Activated T-cell treated with anti-CD3 and anti-CD28 coated beads, Interleukin-2, amount 50 U/mL, for 24 hours (primary cell): ENCODE measurements around the gene VWCE.
"Not testable (repeated sequence)": the region's sequence is repeated elsewhere in the genome, so short reads cannot be mapped to it uniquely, and the experiment has no call there.

ENCODE experiments used
- DNase-seq: peaks from one replicate; pipeline ENCODE4 v3.0.0-alpha.2; 2020
- H3K27ac Mint-ChIP-seq: 2 replicates; pipeline ENCODE4 v1.8.0; 2020; ENCODE audit warnings: mild to moderate bottlenecking, mixed read lengths
- H3K27me3 Mint-ChIP-seq: 2 replicates; pipeline ENCODE4 v1.8.0; 2020; ENCODE audit warnings: mixed read lengths
- H3K36me3 Mint-ChIP-seq: 2 replicates; pipeline ENCODE4 v1.8.0; 2020; ENCODE audit warnings: low read depth, mixed read lengths
- H3K4me1 Mint-ChIP-seq: 2 replicates; pipeline ENCODE4 v1.8.0; 2020; ENCODE audit warnings: low read depth, mixed read lengths
- H3K4me3 Mint-ChIP-seq: 2 replicates; pipeline ENCODE4 v1.8.0; 2020; ENCODE audit warnings: mild to moderate bottlenecking, moderate library complexity, mixed read lengths
- H3K9me3 Mint-ChIP-seq: 2 replicates; pipeline ENCODE4 v1.8.0; 2020; ENCODE audit warnings: mixed read lengths

Gene VWCE

DNA sequence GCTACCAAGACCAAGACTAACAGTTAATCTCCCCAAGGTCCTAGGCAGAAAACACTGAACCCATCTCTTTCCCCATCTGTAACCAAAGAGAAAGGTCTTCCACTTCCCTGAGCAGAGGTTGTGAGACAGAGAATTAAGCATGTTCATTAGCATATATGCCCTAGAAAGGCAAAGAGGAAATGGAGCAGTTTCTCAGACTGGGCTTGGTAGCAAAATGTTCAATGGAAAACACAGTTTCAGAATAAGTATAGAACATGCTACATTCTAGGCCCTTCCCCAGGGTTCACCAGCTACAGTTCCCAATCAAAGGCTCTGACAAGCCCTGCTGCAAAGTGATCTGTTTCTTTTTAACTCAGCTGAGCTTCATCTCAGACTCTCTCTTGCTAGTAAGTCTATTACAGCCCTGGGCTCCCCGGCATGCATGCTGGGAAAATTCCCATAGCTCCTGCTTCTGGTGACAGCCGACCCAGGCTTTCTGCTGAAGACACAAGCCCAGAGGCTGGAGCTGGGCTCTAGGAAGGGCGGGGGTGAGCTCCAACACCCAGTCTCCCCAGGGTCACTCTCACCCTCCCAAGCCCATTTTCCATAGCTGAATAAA lies 62.5 kb downstream of the VWCE start:
- H3K27me3 Mint-ChIP-seq, DNase-seq: not testable (repeated sequence)

DNA sequence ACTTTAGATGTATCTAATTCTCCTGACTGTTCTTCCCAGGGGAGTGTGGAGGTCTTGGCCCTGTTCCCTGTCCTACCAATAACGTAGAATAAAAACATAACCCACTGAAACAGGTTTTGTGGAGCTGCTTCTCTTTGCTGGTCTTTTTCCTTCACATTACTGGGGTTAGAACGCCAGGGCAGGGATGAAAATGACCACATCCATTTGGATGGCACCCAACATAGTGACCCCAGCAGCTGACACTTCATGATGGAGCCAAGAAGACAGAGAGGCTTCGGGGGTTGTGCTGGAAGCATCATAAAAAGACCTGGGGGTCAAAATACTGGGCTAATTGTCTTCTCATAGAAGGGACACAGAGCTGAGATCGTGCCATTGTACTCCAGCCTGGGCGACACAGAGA lies 63.5 kb downstream of the VWCE start:
- H3K36me3 Mint-ChIP-seq, H3K4me3 Mint-ChIP-seq, H3K4me1 Mint-ChIP-seq, H3K27me3 Mint-ChIP-seq, DNase-seq, H3K9me3 Mint-ChIP-seq, H3K27ac Mint-ChIP-seq: not testable (repeated sequence)

More for the DNA sequence above, 62.5 kb downstream of the VWCE start:
- not testable (repeated sequence) for H3K4me1 Mint-ChIP-seq, H3K9me3 Mint-ChIP-seq, H3K4me3 Mint-ChIP-seq, H3K36me3 Mint-ChIP-seq, H3K27ac Mint-ChIP-seq

DNA sequence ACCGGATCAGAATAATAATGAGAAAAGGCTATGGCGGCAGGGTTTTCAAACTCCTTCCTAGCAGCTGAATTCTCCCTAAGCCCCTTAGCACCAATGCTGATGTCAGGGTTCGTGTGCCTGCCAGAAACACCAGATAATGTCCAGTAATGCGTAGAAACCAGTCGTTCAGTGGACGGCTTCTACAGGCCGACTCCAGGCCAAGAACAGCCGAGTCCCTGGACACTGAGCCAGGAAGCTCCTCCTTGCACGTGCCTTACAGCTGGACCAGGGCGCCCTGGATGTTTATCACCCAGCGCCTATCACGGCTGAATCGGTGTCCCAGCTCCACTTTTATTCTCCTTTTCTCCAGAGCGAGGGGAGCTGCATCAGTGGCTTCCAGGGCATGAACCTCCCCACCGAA lies 64.1 kb downstream of the VWCE start:
- H3K36me3 Mint-ChIP-seq, H3K27me3 Mint-ChIP-seq, H3K4me1 Mint-ChIP-seq, DNase-seq, H3K9me3 Mint-ChIP-seq, H3K4me3 Mint-ChIP-seq, H3K27ac Mint-ChIP-seq: not testable (repeated sequence)

DNA sequence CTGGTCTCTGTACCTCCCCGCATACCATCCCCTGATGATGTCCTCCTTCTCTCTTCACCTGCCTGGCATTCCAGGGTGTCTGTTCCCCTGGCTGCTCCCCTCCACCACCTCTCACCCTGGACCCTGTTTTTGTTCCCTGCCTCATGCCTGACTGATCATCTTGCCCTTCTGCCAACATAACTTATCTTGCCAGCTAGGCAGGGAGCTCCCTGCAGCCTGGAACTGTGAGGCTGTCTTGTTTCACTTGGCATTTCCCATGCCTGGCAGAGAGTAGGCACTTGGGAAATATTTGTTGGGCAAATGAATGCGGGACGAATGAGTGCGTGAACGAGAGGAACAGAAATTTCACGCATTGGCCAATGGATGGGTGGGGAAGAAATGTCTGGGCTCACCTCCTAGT lies 65.7 kb downstream of the VWCE start:
- H3K36me3 Mint-ChIP-seq, H3K4me3 Mint-ChIP-seq, DNase-seq, H3K27me3 Mint-ChIP-seq, H3K27ac Mint-ChIP-seq, H3K9me3 Mint-ChIP-seq, H3K4me1 Mint-ChIP-seq: not testable (repeated sequence)

DNA sequence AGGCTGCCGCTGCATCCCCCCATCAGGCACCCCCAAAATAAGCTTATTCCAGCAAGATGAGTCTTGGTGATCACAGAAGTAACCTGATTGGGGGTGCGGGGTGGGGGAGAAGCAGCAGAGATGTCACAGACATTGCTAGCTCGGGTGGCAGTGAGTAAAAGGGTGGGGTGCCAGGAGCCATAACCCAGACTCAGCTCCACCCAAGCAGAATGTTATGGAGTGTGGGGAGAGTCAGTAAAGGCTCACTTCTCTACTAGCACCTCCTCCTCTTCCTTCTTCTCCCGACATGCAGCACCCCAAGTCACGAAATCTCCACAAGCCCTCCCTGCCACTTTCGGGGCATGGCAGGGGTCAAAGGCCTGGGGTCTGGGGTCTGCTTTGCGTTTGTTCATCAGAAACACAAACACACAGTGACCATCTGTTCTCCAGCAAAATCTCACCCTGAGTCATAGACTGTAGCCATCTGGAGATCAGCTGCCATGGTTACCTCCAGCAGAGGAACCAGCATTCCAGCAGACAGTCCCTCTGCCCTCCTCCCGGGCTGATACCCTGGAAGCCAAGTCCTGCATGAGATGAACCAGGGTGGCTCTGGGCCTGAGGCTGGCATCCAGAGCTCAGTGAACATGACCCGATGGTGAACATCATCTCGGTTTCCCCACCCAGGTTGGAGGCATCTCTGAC lies 68.5 kb downstream of the VWCE start:
- not testable (repeated sequence) for H3K27me3 Mint-ChIP-seq, H3K4me1 Mint-ChIP-seq, H3K27ac Mint-ChIP-seq, H3K4me3 Mint-ChIP-seq, H3K9me3 Mint-ChIP-seq, H3K36me3 Mint-ChIP-seq, DNase-seq

DNA sequence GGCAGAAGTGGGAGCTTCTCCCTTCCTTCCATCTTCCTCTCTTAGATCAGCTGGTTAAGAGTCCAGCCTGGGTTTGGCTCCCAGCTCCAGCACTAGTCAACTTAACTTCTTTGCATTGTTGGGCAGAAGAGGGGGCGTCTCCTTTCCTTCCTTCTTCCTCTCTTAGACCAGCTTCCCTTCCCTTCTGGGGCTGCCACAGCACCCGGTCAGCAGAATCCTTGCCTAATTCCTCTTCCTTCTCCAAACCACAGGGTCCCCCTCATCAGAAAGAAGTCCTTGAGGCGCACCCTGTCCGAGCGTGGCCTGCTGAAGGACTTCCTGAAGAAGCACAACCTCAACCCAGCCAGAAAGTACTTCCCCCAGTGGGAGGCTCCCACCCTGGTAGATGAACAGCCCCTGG lies 72.4 kb downstream of the VWCE start:
- H3K4me3 Mint-ChIP-seq, H3K36me3 Mint-ChIP-seq, H3K4me1 Mint-ChIP-seq, H3K9me3 Mint-ChIP-seq, H3K27ac Mint-ChIP-seq, DNase-seq, H3K27me3 Mint-ChIP-seq: not testable (repeated sequence)

DNA sequence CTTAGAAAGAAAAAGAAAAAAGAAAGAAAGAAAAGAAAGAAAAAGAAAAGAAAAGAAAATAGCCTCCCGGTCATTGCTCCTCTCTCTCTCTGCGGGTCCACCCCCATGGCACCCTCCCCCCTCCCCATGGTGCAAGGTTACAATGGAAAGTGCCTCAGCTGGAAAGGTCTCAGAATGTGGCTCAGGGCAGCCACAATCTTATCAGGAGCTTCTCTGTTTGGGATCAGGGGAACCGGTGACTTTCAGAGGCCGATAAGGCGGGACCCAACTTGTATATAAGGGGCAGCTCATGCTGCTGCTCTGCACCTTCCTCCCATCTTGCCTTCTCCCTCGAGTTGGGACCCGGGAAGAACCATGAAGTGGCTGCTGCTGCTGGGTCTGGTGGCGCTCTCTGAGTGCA lies 73.1 kb downstream of the VWCE start, which contains the start of gene PGA4:
TSS of gene PGA4 (plus strand) at position 301 of the 400 bp plus-strand sequence. CDS start at position 355, 54 bp downstream.
- not testable (repeated sequence) for H3K36me3 Mint-ChIP-seq, DNase-seq, H3K4me1 Mint-ChIP-seq, H3K9me3 Mint-ChIP-seq, H3K27me3 Mint-ChIP-seq, H3K27ac Mint-ChIP-seq, H3K4me3 Mint-ChIP-seq

DNA sequence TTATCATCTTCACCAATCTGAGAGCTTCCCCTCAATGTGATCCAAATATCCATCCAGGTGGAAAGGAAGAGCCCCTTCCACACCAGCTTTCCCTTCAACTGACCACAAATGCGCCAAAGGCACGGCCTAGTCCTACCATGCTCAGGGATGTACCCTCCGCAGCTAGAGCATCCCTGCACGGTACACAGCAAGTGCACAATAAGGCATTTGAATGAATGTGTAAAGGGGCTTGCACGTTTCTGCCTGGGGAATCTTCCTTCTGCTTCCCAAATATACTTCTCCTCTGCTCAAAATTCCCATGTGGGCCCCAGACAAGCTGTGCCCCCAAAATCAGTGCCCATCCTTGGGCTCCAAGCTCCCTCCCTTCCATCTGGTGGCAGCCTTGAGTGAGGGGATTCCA lies 76.1 kb downstream of the VWCE start:
- H3K36me3 Mint-ChIP-seq, H3K4me3 Mint-ChIP-seq, H3K9me3 Mint-ChIP-seq, H3K27ac Mint-ChIP-seq, H3K4me1 Mint-ChIP-seq, DNase-seq, H3K27me3 Mint-ChIP-seq: not testable (repeated sequence)

DNA sequence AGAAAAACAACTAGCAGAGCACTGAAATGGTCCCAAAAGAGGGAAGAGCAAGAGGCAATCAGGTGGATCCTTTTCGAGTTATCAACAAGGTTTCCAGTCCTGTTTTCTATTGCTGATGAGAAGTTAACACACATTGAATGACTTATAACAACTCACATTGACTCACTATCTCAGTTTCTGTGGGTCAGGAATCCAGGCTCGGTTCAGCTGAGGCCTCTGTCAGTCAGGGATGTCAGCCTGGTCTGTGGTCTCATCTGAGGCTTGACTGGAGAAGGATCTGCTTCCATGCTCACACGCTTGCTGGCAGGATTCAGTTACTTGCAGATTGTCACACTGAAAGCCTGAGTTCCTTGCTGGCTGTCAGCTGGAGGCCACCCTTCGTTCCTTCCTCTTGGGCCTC lies 76.8 kb downstream of the VWCE start:
- not testable (repeated sequence) for H3K36me3 Mint-ChIP-seq, H3K9me3 Mint-ChIP-seq, H3K27ac Mint-ChIP-seq, H3K4me1 Mint-ChIP-seq, DNase-seq, H3K4me3 Mint-ChIP-seq, H3K27me3 Mint-ChIP-seq

DNA sequence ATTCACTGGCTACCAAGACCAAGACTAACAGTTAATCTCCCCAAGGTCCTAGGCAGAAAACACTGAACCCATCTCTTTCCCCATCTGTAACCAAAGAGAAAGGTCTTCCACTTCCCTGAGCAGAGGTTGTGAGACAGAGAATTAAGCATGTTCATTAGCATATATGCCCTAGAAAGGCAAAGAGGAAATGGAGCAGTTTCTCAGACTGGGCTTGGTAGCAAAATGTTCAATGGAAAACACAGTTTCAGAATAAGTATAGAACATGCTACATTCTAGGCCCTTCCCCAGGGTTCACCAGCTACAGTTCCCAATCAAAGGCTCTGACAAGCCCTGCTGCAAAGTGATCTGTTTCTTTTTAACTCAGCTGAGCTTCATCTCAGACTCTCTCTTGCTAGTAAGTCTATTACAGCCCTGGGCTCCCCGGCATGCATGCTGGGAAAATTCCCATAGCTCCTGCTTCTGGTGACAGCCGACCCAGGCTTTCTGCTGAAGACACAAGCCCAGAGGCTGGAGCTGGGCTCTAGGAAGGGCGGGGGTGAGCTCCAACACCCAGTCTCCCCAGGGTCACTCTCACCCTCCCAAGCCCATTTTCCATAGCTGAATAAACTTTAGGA lies 81.3 kb downstream of the VWCE start:
- not testable (repeated sequence) for H3K4me3 Mint-ChIP-seq, DNase-seq, H3K36me3 Mint-ChIP-seq, H3K27me3 Mint-ChIP-seq, H3K4me1 Mint-ChIP-seq, H3K27ac Mint-ChIP-seq, H3K9me3 Mint-ChIP-seq

DNA sequence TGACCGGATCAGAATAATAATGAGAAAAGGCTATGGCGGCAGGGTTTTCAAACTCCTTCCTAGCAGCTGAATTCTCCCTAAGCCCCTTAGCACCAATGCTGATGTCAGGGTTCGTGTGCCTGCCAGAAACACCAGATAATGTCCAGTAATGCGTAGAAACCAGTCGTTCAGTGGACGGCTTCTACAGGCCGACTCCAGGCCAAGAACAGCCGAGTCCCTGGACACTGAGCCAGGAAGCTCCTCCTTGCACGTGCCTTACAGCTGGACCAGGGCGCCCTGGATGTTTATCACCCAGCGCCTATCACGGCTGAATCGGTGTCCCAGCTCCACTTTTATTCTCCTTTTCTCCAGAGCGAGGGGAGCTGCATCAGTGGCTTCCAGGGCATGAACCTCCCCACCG lies 82.9 kb downstream of the VWCE start:
- H3K4me1 Mint-ChIP-seq, H3K27ac Mint-ChIP-seq, H3K4me3 Mint-ChIP-seq, DNase-seq, H3K9me3 Mint-ChIP-seq, H3K36me3 Mint-ChIP-seq, H3K27me3 Mint-ChIP-seq: not testable (repeated sequence)

DNA sequence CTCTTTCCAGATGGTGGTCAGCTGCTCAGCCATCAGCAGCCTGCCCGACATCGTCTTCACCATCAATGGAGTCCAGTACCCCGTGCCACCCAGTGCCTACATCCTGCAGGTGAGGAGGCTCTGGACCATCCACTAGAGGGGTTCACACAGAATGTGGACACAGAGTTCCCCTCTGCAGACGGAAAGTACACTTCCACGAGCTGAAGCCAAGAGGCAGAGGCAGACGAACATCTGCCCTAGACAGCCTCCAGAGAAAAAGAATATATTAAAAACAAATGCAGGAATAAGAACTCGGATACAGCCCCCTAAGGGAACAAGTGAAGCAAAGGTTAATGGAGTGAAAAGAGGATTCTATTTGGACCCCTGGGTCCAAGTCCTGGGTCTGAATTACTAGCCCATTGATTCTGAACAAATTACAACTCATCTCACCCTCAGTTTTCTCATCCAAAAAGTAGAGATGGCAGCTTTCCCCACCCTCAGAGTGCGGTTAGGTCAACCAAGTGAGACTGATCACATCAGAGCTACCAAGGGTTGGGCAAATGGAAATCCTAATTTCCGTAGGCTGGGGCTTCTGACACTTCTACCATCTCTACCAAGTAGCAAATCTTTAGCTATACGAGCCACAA lies 83.7 kb downstream of the VWCE start:
- not testable (repeated sequence) for DNase-seq, H3K27ac Mint-ChIP-seq, H3K27me3 Mint-ChIP-seq, H3K4me3 Mint-ChIP-seq, H3K9me3 Mint-ChIP-seq, H3K36me3 Mint-ChIP-seq, H3K4me1 Mint-ChIP-seq

DNA sequence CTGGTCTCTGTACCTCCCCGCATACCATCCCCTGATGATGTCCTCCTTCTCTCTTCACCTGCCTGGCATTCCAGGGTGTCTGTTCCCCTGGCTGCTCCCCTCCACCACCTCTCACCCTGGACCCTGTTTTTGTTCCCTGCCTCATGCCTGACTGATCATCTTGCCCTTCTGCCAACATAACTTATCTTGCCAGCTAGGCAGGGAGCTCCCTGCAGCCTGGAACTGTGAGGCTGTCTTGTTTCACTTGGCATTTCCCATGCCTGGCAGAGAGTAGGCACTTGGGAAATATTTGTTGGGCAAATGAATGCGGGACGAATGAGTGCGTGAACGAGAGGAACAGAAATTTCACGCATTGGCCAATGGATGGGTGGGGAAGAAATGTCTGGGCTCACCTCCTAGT lies 84.5 kb downstream of the VWCE start:
- not testable (repeated sequence) for H3K36me3 Mint-ChIP-seq, H3K4me3 Mint-ChIP-seq, H3K4me1 Mint-ChIP-seq, DNase-seq, H3K27ac Mint-ChIP-seq, H3K27me3 Mint-ChIP-seq, H3K9me3 Mint-ChIP-seq
